ENCODE results near the gene IL17C. TPM values are rescaled to one million over a fixed set of nuclear protein-coding genes. Genes with fewer than 3 reads are reported as not detected.

IL17C gene
- polyA plus RNA-seq, 6 donors from 2014 or later, result 0.39 to 1.3 (median 0.86) TPM; not detected in 2

GRCh38 chr16:88624481-88624880, 13.9 kb upstream of the IL17C start:
- Mint-ChIP-seq H3K4me3 (no peak overlapping the region), H3K36me3 (peaks cover 0 to 8% of the 10 kb centered on the region in 2 donors), H3K4me1 (peaks cover 0 to 10% (median 6%) of the 10 kb centered on the region in 3 donors), H3K27ac (no peak overlapping the region), H3K27me3 (no peaks in the 10 kb centered on the region), H3K9me3 (no peaks in the 10 kb centered on the region)
- ATAC-seq (ENCODE audit: low read depth in 2 of 2) (no peak), DNase-seq (no peak)

- no peaks in the 10 kb centered on the region for H3K9me3 Mint-ChIP-seq
- no peak for DNase-seq
- no peaks in the 10 kb centered on the region for H3K27me3 Mint-ChIP-seq
- no peak overlapping the region for H3K4me3 Mint-ChIP-seq
- ATAC-seq (ENCODE audit: low read depth in 2 of 2), result no peak
- peaks cover 0 to 8% of the 10 kb centered on the region in 2 donors for H3K36me3 Mint-ChIP-seq
- no peak overlapping the region for H3K27ac Mint-ChIP-seq
- peaks cover 0 to 9% (median 6%) of the 10 kb centered on the region in 3 donors for H3K4me1 Mint-ChIP-seq
Observed at GRCh38 chr16:88624977-88625576, 13.3 kb upstream of the IL17C start.

- no peak for DNase-seq
- H3K4me1 Mint-ChIP-seq, result peaks cover 0 to 6% (median 2%) of the 10 kb centered on the region in 3 donors
- H3K4me3 Mint-ChIP-seq, result no peak overlapping the region
- peak overlapping the region in 2 of 6 donors; percentile 15 to 39 for H3K27ac Mint-ChIP-seq
- H3K36me3 Mint-ChIP-seq, result peaks cover 0 to 8% of the 10 kb centered on the region in 2 donors
- H3K9me3 Mint-ChIP-seq, result no peaks in the 10 kb centered on the region
- no peaks in the 10 kb centered on the region for H3K27me3 Mint-ChIP-seq
- no peak for ATAC-seq (ENCODE audit: low read depth in 2 of 2)
Observed at GRCh38 chr16:88626646-88627045, 11.7 kb upstream of the IL17C start.

- ATAC-seq (ENCODE audit: low read depth in 2 of 2) (peak in 1 of 2 donors; percentile 20), DNase-seq (no peak)
- peaks cover 0 to 7% of the 10 kb centered on the region in 2 donors for H3K36me3 Mint-ChIP-seq
- peak overlapping the region in 1 of 8 donors; percentile 66 for H3K4me3 Mint-ChIP-seq
- peaks cover 4 to 11% (median 6%) of the 10 kb centered on the region in 3 donors for H3K4me1 Mint-ChIP-seq
- peak overlapping the region in 2 of 6 donors; percentile 47 to 72 for H3K27ac Mint-ChIP-seq
- H3K9me3 Mint-ChIP-seq, result no peaks in the 10 kb centered on the region
- H3K27me3 Mint-ChIP-seq, result no peaks in the 10 kb centered on the region
Observed at GRCh38 chr16:88627531-88628411, 10.6 kb upstream of the IL17C start.

GRCh38 chr16:88628512-88628974, 9.8 kb upstream of the IL17C start:
- H3K36me3 Mint-ChIP-seq, result no peaks in the 10 kb centered on the region
- ATAC-seq (ENCODE audit: low read depth in 2 of 2) (no peak), DNase-seq (no peak)
- H3K27me3 Mint-ChIP-seq, result no peaks in the 10 kb centered on the region
- H3K9me3 Mint-ChIP-seq, result no peaks in the 10 kb centered on the region
- peaks cover 4 to 18% (median 14%) of the 10 kb centered on the region in 3 donors for H3K4me1 Mint-ChIP-seq
- H3K4me3 Mint-ChIP-seq, result no peak overlapping the region
- H3K27ac Mint-ChIP-seq, result peak overlapping the region in 5 of 6 donors; percentile 7 to 82 (median 56)

GRCh38 chr16:88629835-88630234, 8.5 kb upstream of the IL17C start:
- Mint-ChIP-seq H3K4me3 (peak overlapping the region in 1 of 8 donors; percentile 15), H3K36me3 (no peaks in the 10 kb centered on the region), H3K27ac (peak overlapping the region in 1 of 6 donors; percentile 21), H3K4me1 (peaks cover 4 to 21% (median 15%) of the 10 kb centered on the region in 3 donors), H3K27me3 (no peaks in the 10 kb centered on the region), H3K9me3 (no peaks in the 10 kb centered on the region)
- ATAC-seq (ENCODE audit: low read depth in 2 of 2), result no peak
- no peak for DNase-seq

- Mint-ChIP-seq H3K27me3 (no peaks in the 10 kb centered on the region), H3K27ac (no peak overlapping the region), H3K9me3 (no peaks in the 10 kb centered on the region), H3K36me3 (no peaks in the 10 kb centered on the region), H3K4me3 (peak overlapping the region in 1 of 8 donors; percentile 2), H3K4me1 (peaks cover 9 to 26% (median 18%) of the 10 kb centered on the region in 3 donors)
- ATAC-seq (ENCODE audit: low read depth in 2 of 2), result no peak
- DNase-seq, result no peak
Observed at GRCh38 chr16:88630433-88630832, 7.9 kb upstream of the IL17C start.

GRCh38 chr16:88630941-88631340, 7.4 kb upstream of the IL17C start:
- Mint-ChIP-seq H3K36me3 (no peaks in the 10 kb centered on the region), H3K27ac (peak overlapping the region in 1 of 6 donors; percentile 54), H3K9me3 (no peaks in the 10 kb centered on the region), H3K4me3 (peak overlapping the region in 1 of 8 donors; percentile 47), H3K27me3 (no peaks in the 10 kb centered on the region), H3K4me1 (peaks cover 12 to 31% (median 21%) of the 10 kb centered on the region in 3 donors)
- DNase-seq (no peak), ATAC-seq (ENCODE audit: low read depth in 2 of 2) (no peak)

GRCh38 chr16:88631384-88631783, 7.0 kb upstream of the IL17C start:
- Mint-ChIP-seq H3K27ac (peak overlapping the region in 4 of 6 donors; percentile 43 to 83 (median 54)), H3K36me3 (no peaks in the 10 kb centered on the region), H3K9me3 (no peaks in the 10 kb centered on the region), H3K4me1 (peaks cover 14 to 36% (median 24%) of the 10 kb centered on the region in 3 donors), H3K4me3 (peak overlapping the region in 1 of 8 donors; percentile 47), H3K27me3 (no peaks in the 10 kb centered on the region)
- DNase-seq, result no peak
- ATAC-seq (ENCODE audit: low read depth in 2 of 2), result no peak

- no peaks in the 10 kb centered on the region for H3K27me3 Mint-ChIP-seq
- no peak for ATAC-seq (ENCODE audit: low read depth in 2 of 2)
Observed at GRCh38 chr16:88631920-88632586, 6.3 kb upstream of the IL17C start.

GRCh38 chr16:88632587-88632930, 5.8 kb upstream of the IL17C start:
- ATAC-seq (ENCODE audit: low read depth in 2 of 2) (no peak), DNase-seq (no peak)
- Mint-ChIP-seq H3K27me3 (no peaks in the 10 kb centered on the region), H3K27ac (peak overlapping the region in 4 of 6 donors; percentile 10 to 96 (median 80)), H3K4me3 (peak overlapping the region in 5 of 8 donors; percentile 32 to 89 (median 57)), H3K9me3 (no peaks in the 10 kb centered on the region), H3K4me1 (peaks cover 19 to 42% (median 30%) of the 10 kb centered on the region in 3 donors), H3K36me3 (no peaks in the 10 kb centered on the region)

More at GRCh38 chr16:88631920-88632586, 6.3 kb upstream of the IL17C start:
- DNase-seq, result no peak
- Mint-ChIP-seq H3K36me3 (no peaks in the 10 kb centered on the region), H3K9me3 (no peaks in the 10 kb centered on the region), H3K4me1 (peaks cover 15 to 39% (median 25%) of the 10 kb centered on the region in 3 donors), H3K4me3 (peak overlapping the region in 4 of 8 donors; percentile 32 to 89 (median 52)), H3K27ac (peak overlapping the region in 4 of 6 donors; percentile 10 to 96 (median 80))

GRCh38 chr16:88633684-88634140, 4.7 kb upstream of the IL17C start:
- H3K27me3 Mint-ChIP-seq, result no peaks in the 10 kb centered on the region
- peaks cover 29 to 49% (median 42%) of the 10 kb centered on the region in 3 donors for H3K4me1 Mint-ChIP-seq
- peak overlapping the region; percentile 81 to 96 (median 86) for H3K27ac Mint-ChIP-seq
- no peaks in the 10 kb centered on the region for H3K9me3 Mint-ChIP-seq
- H3K4me3 Mint-ChIP-seq, result peak overlapping the region; percentile 83 to 91 (median 86)
- DNase-seq (peak; percentile 85), ATAC-seq (ENCODE audit: low read depth in 2 of 2) (peak; percentile 48 to 52)
- H3K36me3 Mint-ChIP-seq, result no peaks in the 10 kb centered on the region

Measured in naive B cell (primary cell).